ENCODE results near the gene OLFM1. TPM values are rescaled to one million over a fixed set of nuclear protein-coding genes. Genes with fewer than 3 reads are reported as not detected.

Gene OLFM1
- 5.8 TPM for polyA plus RNA-seq (2012; ENCODE audit: insufficient read length, low read depth)

DNA sequence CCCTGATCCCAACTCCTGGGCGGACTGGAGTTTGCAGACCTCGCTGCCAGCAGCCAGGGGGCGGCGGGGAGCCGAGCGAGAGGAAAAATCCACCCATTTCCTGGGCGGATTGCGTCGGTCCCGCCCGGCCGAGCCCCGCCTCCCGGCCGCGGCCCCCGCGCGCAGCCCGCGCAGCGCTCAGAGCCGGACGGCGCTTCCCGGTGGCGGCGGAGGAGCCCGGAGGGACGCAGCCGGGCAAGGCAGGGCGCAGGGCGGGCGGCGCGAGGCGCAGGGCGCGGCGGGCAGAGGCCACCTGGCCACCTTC, at the start of gene OLFM1:
Gene OLFM1 (plus strand): TSS at position 180 of the 304 bp plus-strand sequence. CDS start 322 bp downstream, outside the sequence.
- TF ChIP-seq, protein P1, sequence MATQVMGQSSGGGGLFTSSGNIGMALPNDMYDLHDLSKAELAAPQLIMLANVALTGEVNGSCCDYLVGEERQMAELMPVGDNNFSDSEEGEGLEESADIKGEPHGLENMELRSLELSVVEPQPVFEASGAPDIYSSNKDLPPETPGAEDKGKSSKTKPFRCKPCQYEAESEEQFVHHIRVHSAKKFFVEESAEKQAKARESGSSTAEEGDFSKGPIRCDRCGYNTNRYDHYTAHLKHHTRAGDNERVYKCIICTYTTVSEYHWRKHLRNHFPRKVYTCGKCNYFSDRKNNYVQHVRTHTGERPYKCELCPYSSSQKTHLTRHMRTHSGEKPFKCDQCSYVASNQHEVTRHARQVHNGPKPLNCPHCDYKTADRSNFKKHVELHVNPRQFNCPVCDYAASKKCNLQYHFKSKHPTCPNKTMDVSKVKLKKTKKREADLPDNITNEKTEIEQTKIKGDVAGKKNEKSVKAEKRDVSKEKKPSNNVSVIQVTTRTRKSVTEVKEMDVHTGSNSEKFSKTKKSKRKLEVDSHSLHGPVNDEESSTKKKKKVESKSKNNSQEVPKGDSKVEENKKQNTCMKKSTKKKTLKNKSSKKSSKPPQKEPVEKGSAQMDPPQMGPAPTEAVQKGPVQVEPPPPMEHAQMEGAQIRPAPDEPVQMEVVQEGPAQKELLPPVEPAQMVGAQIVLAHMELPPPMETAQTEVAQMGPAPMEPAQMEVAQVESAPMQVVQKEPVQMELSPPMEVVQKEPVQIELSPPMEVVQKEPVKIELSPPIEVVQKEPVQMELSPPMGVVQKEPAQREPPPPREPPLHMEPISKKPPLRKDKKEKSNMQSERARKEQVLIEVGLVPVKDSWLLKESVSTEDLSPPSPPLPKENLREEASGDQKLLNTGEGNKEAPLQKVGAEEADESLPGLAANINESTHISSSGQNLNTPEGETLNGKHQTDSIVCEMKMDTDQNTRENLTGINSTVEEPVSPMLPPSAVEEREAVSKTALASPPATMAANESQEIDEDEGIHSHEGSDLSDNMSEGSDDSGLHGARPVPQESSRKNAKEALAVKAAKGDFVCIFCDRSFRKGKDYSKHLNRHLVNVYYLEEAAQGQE (IDR thresholded peaks at IDR 0.05; ENCODE audit: insufficient read depth in 1 of 2, low read depth in 2 of 2, low read length in 2 of 2): 0 out of 4 replicates have a peak, but pooled peaks of 1 of the 2 experiments have one; percentile 13
- TF ChIP-seq SIN3A (IDR thresholded peaks at IDR 0.05; ENCODE audit: borderline replicate concordance, insufficient read depth, low read length) (no peak), POLR2AphosphoS5 (IDR thresholded peaks at IDR 0.05; ENCODE audit: low read depth, low read length) (no peak)

DNA sequence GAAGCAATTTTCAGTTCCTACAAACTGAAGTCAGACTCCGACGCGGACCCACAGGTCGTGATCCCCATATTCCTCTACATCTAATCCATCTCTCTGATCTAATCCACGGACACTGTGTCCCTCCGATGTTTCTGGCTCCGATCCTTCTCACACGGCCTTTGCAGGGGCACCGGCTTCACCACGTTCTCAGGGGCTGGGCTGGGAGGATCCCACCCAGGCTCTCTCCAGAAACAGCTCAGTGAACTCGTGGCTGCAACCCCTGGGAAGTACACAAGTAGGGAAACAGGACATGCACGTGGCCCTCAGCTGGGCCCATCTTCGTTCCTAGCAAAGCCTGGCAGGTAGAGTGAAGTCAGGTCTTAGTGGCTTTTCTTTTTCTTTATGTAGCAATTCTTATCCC, 49.1 kb upstream of the OLFM1 start:
- TF ChIP-seq POLR2AphosphoS5 (IDR thresholded peaks at IDR 0.05; ENCODE audit: low read depth, low read length): no peak
- no peak for TF ChIP-seq SIN3A (IDR thresholded peaks at IDR 0.05; ENCODE audit: borderline replicate concordance, insufficient read depth, low read length)
- TF ChIP-seq, protein P1 (IDR thresholded peaks at IDR 0.05; ENCODE audit: insufficient read depth in 1 of 2, low read depth in 2 of 2, low read length in 2 of 2): no peak
- TF ChIP-seq FOXP2 (optimal IDR thresholded peaks at IDR 0.05; ENCODE audit: borderline replicate concordance, extremely low read depth, extremely low read length, insufficient read depth): no peak
- no peak for TF ChIP-seq TAF1 (IDR thresholded peaks at IDR 0.05; ENCODE audit: borderline replicate concordance, insufficient read depth, low read length)

DNA sequence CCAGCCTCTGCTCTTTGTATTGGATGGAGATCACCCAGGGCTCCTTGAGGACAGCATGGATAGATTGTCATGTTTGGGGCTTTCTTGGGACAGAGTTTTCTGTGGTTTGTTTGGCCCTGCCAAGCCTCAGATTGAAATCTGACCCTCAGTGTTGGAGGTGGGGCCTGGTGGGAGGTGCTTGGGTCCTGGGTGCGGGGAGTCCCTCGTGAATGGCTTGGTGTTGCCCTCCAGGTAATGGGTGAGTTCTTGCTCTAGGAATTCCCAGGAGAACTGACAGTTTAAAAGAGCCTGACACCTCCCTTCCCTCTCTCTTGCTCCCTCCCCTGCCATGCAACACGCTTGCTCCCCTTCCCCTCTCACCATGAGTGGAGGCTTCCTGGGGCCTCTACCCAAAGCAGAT, 48.6 kb upstream of the OLFM1 start:
- TF ChIP-seq TAF1 (IDR thresholded peaks at IDR 0.05; ENCODE audit: borderline replicate concordance, insufficient read depth, low read length): no peak
- TF ChIP-seq, protein P1 (IDR thresholded peaks at IDR 0.05; ENCODE audit: insufficient read depth in 1 of 2, low read depth in 2 of 2, low read length in 2 of 2): no peak
- no peak for TF ChIP-seq FOXP2 (optimal IDR thresholded peaks at IDR 0.05; ENCODE audit: borderline replicate concordance, extremely low read depth, extremely low read length, insufficient read depth)

DNA sequence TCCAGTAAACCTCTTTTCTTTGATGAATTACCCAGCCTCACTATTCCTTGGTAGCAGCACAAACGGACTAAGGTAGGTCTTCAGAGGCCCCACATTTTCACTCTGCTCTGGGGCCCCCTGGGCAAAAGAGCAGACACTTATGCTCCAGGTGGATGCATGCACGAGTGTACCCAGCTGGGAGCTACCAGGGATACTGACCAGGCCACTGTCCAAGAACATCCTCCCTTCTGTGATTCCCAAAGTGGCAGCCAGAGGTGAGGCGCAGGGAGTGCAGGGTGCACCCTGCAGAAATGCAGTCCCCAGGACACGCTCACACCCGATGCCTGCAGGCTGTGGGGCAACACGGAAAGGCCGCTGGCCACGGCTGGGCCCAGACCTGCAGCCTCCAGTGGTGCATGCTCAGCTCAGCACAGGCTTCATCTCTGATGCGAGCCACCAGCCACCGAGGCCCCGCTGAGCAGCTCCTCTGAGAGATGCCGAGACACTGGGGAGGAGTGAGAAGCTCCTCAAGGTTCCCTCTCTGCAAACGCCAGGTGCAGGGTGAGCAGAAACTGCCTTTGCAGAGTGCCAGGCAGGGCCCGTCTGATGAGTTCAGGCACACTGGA, 48.1 kb upstream of the OLFM1 start:
- TF ChIP-seq SIN3A (IDR thresholded peaks at IDR 0.05; ENCODE audit: borderline replicate concordance, insufficient read depth, low read length) (no peak), TAF1 (IDR thresholded peaks at IDR 0.05; ENCODE audit: borderline replicate concordance, insufficient read depth, low read length) (no peak), FOXP2 (optimal IDR thresholded peaks at IDR 0.05; ENCODE audit: borderline replicate concordance, extremely low read depth, extremely low read length, insufficient read depth) (no peak), POLR2AphosphoS5 (IDR thresholded peaks at IDR 0.05; ENCODE audit: low read depth, low read length) (no peak)
- TF ChIP-seq, protein P1 (IDR thresholded peaks at IDR 0.05; ENCODE audit: insufficient read depth in 1 of 2, low read depth in 2 of 2, low read length in 2 of 2): no peak

Measured in PFSK-1 (cell line).